Hematopoietic multipotent progenitor cell treated with erythropoietin and hydrocortisone succinate and interleukin-3 and kit ligand, for 15 days (in vitro differentiated cells): ENCODE data around the gene CYP11A1.

ENCODE experiments used
- DNase-seq: peaks from one replicate; pipeline ENCODE4 v3.0.0-alpha.2; 2015; ENCODE audit warnings: low spot score

CYP11A1 gene

GRCh38 chr15:74347757-74348250 lies 19.6 kb downstream of the CYP11A1 start:
- no peak for DNase-seq

GRCh38 chr15:74345051-74345450 lies 22.4 kb downstream of the CYP11A1 start:
- DNase-seq, result no peak

- no peak for DNase-seq
These were observed 23.7 kb downstream of the CYP11A1 start for GRCh38 chr15:74343797-74344127.

- no peak for DNase-seq
These were observed 24.2 kb downstream of the CYP11A1 start for GRCh38 chr15:74343127-74343796.

- no peak for DNase-seq
These were observed 27.3 kb downstream of the CYP11A1 start for GRCh38 chr15:74340150-74340549.

- DNase-seq, result no peak
These were observed 28.1 kb downstream of the CYP11A1 start for GRCh38 chr15:74339371-74339770.

GRCh38 chr15:74338676-74339075 lies 28.8 kb downstream of the CYP11A1 start:
- DNase-seq, result no peak

- DNase-seq, result no peak
These were observed 29.7 kb downstream of the CYP11A1 start for GRCh38 chr15:74337607-74338211.

GRCh38 chr15:74337146-74337545 lies 30.3 kb downstream of the CYP11A1 start:
- no peak for DNase-seq

GRCh38 chr15:74336061-74337005 lies 31.1 kb downstream of the CYP11A1 start:
- no peak for DNase-seq

- DNase-seq, result no peak
These were observed 32.0 kb downstream of the CYP11A1 start for GRCh38 chr15:74335396-74335795.

- no peak for DNase-seq
These were observed 33.3 kb downstream of the CYP11A1 start for GRCh38 chr15:74334127-74334526.

GRCh38 chr15:74333662-74334061 lies 33.8 kb downstream of the CYP11A1 start:
- no peak for DNase-seq

GRCh38 chr15:74333093-74333492 lies 34.4 kb downstream of the CYP11A1 start:
- DNase-seq, result no peak

GRCh38 chr15:74332611-74333010 lies 34.8 kb downstream of the CYP11A1 start:
- no peak for DNase-seq

GRCh38 chr15:74332011-74332410 lies 35.4 kb downstream of the CYP11A1 start:
- DNase-seq, result no peak

- no peak for DNase-seq
These were observed 36.5 kb downstream of the CYP11A1 start for GRCh38 chr15:74330861-74331408.

GRCh38 chr15:74328331-74329056 lies 39.0 kb downstream of the CYP11A1 start:
- DNase-seq, result no peak

GRCh38 chr15:74327756-74328155 lies 39.7 kb downstream of the CYP11A1 start:
- DNase-seq, result no peak

- no peak for DNase-seq
These were observed 40.7 kb downstream of the CYP11A1 start for GRCh38 chr15:74326746-74327145.

- no peak for DNase-seq
These were observed 42.7 kb downstream of the CYP11A1 start for GRCh38 chr15:74324714-74325113.
